RWPE2 (cell line): ENCODE results near the gene C19orf25.

ENCODE experiments used
- ATAC-seq: fragments of 200-7000 bp; cut with Tn5 transposase; 3 replicates; pipeline ENCODE4 v1.9.1; 2021; ENCODE audit warnings: low read depth
- DNase-seq: peaks from one replicate; pipeline ENCODE4 v3.0.0-alpha.2; 2020; ENCODE audit warnings: low spot score
- H3K27ac ChIP-seq: fragments of 450-650 bp; 2 replicates; pipeline ENCODE4 v1.5.1; 2017; ENCODE audit warnings: mild to moderate bottlenecking; ENCODE audit not compliant: poor library complexity, severe bottlenecking
- H3K27me3 ChIP-seq: fragments of 250-450 bp; sonication (Bioruptor Pico); 2 replicates; pipeline ENCODE4 v1.5.1; 2021; ENCODE audit warnings: mild to moderate bottlenecking, moderate library complexity; ENCODE audit not compliant: insufficient read depth, poor library complexity, severe bottlenecking
- H3K36me3 ChIP-seq: fragments of 250-450 bp; sonication (Bioruptor Pico); 2 replicates; pipeline ENCODE4 v1.5.1; 2020; ENCODE audit warnings: low read depth, mild to moderate bottlenecking, moderate library complexity
- H3K4me1 ChIP-seq: fragments of 250-450 bp; sonication (Bioruptor Pico); 2 replicates; pipeline ENCODE4 v1.5.1; 2021; ENCODE audit warnings: mild to moderate bottlenecking, moderate library complexity; ENCODE audit not compliant: insufficient read depth, poor library complexity, severe bottlenecking
- H3K4me3 ChIP-seq: fragments of 250-450 bp; sonication (Bioruptor Pico); 2 replicates; pipeline ENCODE4 v1.5.1; 2021; ENCODE audit warnings: mild to moderate bottlenecking, moderate library complexity; ENCODE audit not compliant: severe bottlenecking
- H3K9me3 ChIP-seq: fragments of 250-450 bp; sonication (Bioruptor Pico); 2 replicates; pipeline ENCODE4 v1.5.1; 2021; ENCODE audit warnings: mild to moderate bottlenecking, moderate library complexity; ENCODE audit not compliant: severe bottlenecking
- TF ChIP-seq, protein P1 (sequence below): fragments of 450-650 bp; IDR thresholded peaks from one replicate; pipeline ENCODE4 v1.5.1; 2017; ENCODE audit warnings: mild to moderate bottlenecking, moderate library complexity; ENCODE audit not compliant: poor library complexity, severe bottlenecking

C19orf25 gene

DNA sequence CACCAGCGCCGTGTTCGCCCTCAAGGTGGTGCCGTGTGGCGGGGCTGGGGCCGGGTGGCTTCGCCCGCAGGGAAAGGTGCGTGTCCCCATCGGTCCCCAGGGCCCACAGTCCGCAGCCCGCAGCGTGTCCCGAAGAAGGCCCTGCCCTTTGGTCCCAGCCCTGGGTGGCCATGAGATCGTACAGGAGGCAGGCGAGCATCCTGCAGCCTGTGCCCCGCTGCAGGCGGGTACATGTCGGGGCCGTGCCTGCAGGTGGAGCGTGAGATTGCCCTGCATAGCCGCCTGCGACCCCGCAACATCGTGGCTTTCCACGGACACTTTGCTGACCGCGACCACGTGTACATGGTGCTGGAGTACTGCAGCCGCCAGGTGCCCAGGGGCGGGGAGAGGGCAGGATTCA, 46.3 kb upstream of the C19orf25 start:
- Histone ChIP-seq H3K4me3 (no peak overlapping the region), H3K36me3 (no peaks in the 10 kb centered on the region), H3K27ac (no peak overlapping the region), H3K9me3 (no peaks in the 10 kb centered on the region), H3K27me3 (peaks cover 31% of the 10 kb centered on the region), H3K4me1 (no peaks in the 10 kb centered on the region)
- ATAC-seq (no peak; the same call in 2 of the 3 replicates), DNase-seq (no peak)
- TF ChIP-seq, protein P1, sequence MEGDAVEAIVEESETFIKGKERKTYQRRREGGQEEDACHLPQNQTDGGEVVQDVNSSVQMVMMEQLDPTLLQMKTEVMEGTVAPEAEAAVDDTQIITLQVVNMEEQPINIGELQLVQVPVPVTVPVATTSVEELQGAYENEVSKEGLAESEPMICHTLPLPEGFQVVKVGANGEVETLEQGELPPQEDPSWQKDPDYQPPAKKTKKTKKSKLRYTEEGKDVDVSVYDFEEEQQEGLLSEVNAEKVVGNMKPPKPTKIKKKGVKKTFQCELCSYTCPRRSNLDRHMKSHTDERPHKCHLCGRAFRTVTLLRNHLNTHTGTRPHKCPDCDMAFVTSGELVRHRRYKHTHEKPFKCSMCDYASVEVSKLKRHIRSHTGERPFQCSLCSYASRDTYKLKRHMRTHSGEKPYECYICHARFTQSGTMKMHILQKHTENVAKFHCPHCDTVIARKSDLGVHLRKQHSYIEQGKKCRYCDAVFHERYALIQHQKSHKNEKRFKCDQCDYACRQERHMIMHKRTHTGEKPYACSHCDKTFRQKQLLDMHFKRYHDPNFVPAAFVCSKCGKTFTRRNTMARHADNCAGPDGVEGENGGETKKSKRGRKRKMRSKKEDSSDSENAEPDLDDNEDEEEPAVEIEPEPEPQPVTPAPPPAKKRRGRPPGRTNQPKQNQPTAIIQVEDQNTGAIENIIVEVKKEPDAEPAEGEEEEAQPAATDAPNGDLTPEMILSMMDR: no peak

GRCh38 chr19:1524972-1525325, 45.9 kb upstream of the C19orf25 start:
- no peak for DNase-seq

DNA sequence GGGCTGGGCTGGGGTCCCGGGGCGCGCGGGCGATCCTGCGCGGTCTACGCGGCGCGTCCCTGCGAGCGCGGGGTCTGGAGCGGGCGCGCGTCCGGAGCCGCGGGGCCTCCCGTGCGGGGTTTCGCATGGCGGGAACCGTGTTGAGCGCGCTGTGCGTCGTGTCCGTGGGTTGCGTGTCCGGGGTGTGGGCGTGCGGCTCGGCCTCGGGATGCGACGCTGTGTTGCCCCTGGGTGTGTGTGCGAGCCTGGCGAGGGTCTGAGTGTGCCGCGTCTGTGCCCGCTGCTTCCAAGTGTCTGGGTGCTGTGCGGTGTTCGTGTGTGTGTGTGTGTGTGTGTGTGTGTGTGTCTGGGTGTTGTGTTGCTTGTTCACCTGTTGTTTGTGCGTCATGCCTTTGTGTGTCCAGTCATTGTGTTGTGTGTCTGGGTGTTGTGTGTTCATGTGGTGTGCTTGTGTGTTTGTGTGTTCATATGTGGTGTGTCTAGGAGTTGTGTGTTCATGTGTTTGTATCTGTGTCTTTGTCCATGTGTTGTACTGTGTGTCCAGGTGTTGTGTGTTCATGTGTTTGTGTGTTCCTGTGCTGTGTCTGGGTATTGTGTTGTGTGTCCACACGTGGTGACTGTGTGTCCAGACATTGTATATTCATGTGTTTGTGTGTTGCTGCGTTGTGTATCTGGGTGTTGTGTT, 45.4 kb upstream of the C19orf25 start:
- TF ChIP-seq, protein P1: no peak
- H3K4me3 ChIP-seq: no peak overlapping the region

More at GRCh38 chr19:1524972-1525325, 45.9 kb upstream of the C19orf25 start:
- TF ChIP-seq, protein P1: no peak
- Histone ChIP-seq H3K27ac (no peak overlapping the region), H3K9me3 (no peaks in the 10 kb centered on the region), H3K4me3 (no peak overlapping the region), H3K36me3 (no peaks in the 10 kb centered on the region), H3K27me3 (peaks cover 31% of the 10 kb centered on the region), H3K4me1 (no peaks in the 10 kb centered on the region)
- no peak for ATAC-seq

DNA sequence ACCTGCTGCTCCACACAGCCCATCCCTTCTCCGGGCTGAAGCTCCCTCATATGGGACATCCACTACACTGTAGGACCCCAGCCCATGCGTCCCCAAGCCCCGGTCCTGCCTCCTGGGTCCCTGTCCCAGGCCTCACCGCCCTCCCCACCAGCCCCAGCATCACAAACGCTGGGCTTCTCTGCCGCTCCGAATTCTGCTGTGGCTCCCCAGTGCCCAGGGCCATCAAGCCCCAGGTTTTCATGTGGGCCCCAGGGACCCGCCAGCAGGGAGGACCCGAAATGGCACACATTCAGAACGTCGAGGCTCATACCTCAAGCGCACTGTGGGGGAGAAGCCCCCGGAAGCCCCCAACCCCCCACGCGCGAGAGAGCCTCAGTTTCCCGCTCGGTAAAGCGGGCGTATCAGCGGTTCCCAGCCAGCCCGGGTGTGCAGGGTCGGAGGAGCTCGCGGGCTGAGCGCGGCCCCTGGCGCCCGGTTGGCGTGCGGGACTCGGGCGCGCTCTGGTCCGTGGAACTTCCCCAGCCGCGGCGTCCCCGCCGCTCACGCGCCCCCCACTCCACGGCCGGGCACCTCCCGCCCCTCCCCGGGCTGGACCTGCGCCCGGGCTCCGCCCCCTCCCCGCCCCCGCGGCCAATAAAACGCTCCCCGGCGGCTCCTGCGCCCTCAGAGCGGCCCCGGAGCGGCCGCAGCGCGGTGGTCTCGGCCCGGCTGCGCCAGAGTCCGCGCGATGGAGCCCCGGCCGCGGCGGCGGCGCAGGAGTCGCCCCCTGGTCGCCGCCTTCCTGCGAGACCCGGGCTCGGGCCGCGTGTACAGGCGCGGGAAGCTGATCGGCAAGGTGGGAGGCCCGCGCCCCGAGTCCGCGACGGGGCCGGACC, 44.6 kb upstream of the C19orf25 start, which contains the start of gene PLK5:
PLK5 (plus strand) TSS at position 666 of the 875 bp plus-strand sequence. CDS start 2,920 bp downstream, outside the sequence.
- Histone ChIP-seq H3K27ac (no peak within 1 kb of the TSS), H3K4me3 (no peak within 1 kb of the TSS), H3K27me3 (peaks cover 31% of the 10 kb centered on the region), H3K4me1 (no peaks in the 10 kb centered on the region), H3K36me3 (no peaks in the 10 kb centered on the region), H3K9me3 (no peaks in the 10 kb centered on the region)
- ATAC-seq (no peak), DNase-seq (no peak)
- TF ChIP-seq, protein P1: no peak

More for the DNA sequence above, 45.4 kb upstream of the C19orf25 start:
- no peaks in the 10 kb centered on the region for H3K9me3 ChIP-seq
- H3K36me3 ChIP-seq: no peaks in the 10 kb centered on the region
- no peaks in the 10 kb centered on the region for H3K4me1 ChIP-seq
- ATAC-seq: no peak
- peaks cover 31% of the 10 kb centered on the region for H3K27me3 ChIP-seq
- no peak for DNase-seq
- no peak overlapping the region for H3K27ac ChIP-seq
